Nephron progenitor cell (in vitro differentiated cells): Measurements from ENCODE around the gene RBBP5.

Source experiments
- DNase-seq: peaks from one replicate; pipeline ENCODE4 v3.0.0; 2021
- H3K27ac Mint-ChIP-seq: 2 replicates; pipeline ENCODE4 v1.8.0; 2021; ENCODE audit warnings: mild to moderate bottlenecking, moderate library complexity, mixed read lengths
- H3K27me3 Mint-ChIP-seq: 2 replicates; pipeline ENCODE4 v1.8.0; 2021; ENCODE audit warnings: mild to moderate bottlenecking, low read depth, mixed read lengths; ENCODE audit not compliant: poor library complexity
- H3K36me3 Mint-ChIP-seq: 2 replicates; pipeline ENCODE4 v1.8.0; 2021; ENCODE audit warnings: low read depth, mixed read lengths
- H3K4me1 Mint-ChIP-seq: 2 replicates; pipeline ENCODE4 v1.8.0; 2021; ENCODE audit warnings: mixed read lengths
- H3K4me3 Mint-ChIP-seq: 2 replicates; pipeline ENCODE4 v1.8.0; 2021; ENCODE audit warnings: mild to moderate bottlenecking, moderate library complexity, mixed read lengths
- H3K9me3 Mint-ChIP-seq: 2 replicates; pipeline ENCODE4 v1.8.0; 2021; ENCODE audit warnings: mild to moderate bottlenecking, moderate library complexity, mixed read lengths
- CTCF ChIP-seq: fragments of 200-600 bp; sonication (generic); IDR thresholded peaks from 2 replicates; pipeline ENCODE4 v1.5.0; 2021; ENCODE audit warnings: antibody characterized with exemption

RBBP5 gene

DNA sequence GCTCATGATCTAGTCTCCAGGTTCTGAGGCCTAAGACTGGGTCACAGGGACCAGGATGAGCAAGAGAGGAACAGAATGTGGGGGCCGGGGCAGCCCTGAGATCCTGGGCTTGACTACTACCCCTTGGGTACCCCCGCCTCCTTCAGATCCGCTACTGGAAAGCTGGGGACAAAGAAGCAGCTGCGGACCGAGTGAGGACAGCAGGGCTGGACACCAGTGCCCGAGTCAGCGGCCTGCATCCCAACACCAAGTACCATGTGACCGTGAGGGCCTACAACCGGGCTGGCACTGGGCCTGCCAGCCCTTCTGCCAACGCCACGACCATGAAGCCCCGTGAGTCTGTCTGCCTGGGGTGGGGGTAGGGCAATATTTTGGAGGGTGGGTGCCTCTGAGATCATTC is 50.0 kb downstream of the RBBP5 start:
- Mint-ChIP-seq H3K36me3 (no peaks in the 10 kb centered on the region), H3K27me3 (peaks cover 12% of the 10 kb centered on the region), H3K27ac (no peak overlapping the region), H3K4me3 (no peak overlapping the region), H3K4me1 (no peaks in the 10 kb centered on the region), H3K9me3 (no peaks in the 10 kb centered on the region)
- DNase-seq, result no peak
- no peak for TF ChIP-seq CTCF

DNA sequence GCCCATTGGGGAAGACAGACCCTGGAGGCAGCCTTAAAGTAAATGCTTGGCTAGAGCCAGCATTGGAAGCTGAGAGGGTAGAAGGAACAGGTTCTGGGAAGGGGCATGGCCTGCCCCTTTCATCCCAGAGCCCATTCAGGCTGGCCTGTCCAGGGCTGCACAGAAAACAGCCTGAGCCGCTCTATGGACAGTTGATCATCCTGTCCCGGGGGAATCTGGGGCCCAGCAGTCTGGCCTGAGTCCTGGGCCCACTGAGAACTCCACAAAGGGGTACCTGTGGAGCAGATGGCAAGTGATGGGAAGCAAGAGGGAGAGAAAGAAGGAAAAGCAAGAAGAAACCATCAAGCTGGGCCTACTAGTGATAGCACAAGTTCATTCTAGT is 50.8 kb downstream of the RBBP5 start:
- no peaks in the 10 kb centered on the region for H3K4me1 Mint-ChIP-seq
- no peaks in the 10 kb centered on the region for H3K36me3 Mint-ChIP-seq

GRCh38 chr1:205069371-205070125 is 52.2 kb downstream of the RBBP5 start:
- no peaks in the 10 kb centered on the region for H3K36me3 Mint-ChIP-seq
- no peak for TF ChIP-seq CTCF
- DNase-seq, result no peak
- no peaks in the 10 kb centered on the region for H3K9me3 Mint-ChIP-seq
- peaks cover under 1% of the 10 kb centered on the region for H3K4me1 Mint-ChIP-seq
- H3K4me3 Mint-ChIP-seq, result no peak overlapping the region
- H3K27me3 Mint-ChIP-seq, result peaks cover 14% of the 10 kb centered on the region
- no peak overlapping the region for H3K27ac Mint-ChIP-seq

More for the DNA sequence above, 50.8 kb downstream of the RBBP5 start:
- H3K9me3 Mint-ChIP-seq, result no peaks in the 10 kb centered on the region
- no peak overlapping the region for H3K27ac Mint-ChIP-seq
- no peak for DNase-seq
- TF ChIP-seq CTCF, result no peak
- no peak overlapping the region for H3K4me3 Mint-ChIP-seq
- H3K27me3 Mint-ChIP-seq, result peaks cover 11% of the 10 kb centered on the region

GRCh38 chr1:205068457-205069040 is 53.2 kb downstream of the RBBP5 start:
- H3K27ac Mint-ChIP-seq, result no peak overlapping the region
- peaks cover 8% of the 10 kb centered on the region for H3K27me3 Mint-ChIP-seq
- H3K36me3 Mint-ChIP-seq, result no peaks in the 10 kb centered on the region
- H3K9me3 Mint-ChIP-seq, result no peaks in the 10 kb centered on the region
- no peak overlapping the region for H3K4me3 Mint-ChIP-seq
- TF ChIP-seq CTCF, result no peak
- no peak for DNase-seq
- peaks cover 10% of the 10 kb centered on the region for H3K4me1 Mint-ChIP-seq

DNA sequence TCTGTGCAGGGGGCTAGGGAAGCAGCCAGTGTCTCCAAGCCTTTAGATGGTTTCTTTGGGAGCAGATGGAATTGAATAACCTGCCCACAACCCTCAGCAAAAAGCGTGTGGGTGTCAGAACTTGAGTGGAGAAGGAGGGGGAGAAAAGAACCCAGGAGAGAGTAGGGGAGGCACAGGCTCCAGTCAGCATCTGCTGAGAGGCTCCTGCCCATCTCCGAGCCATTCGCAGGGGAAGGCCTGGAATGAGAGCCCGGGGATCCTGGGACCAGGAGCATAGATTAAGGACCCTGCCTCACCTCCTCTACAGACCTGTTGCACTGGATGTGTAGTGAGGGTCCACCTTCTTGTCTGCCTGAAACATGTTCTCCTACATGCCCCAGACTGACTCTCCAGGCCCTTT is 53.8 kb downstream of the RBBP5 start:
- no peak for DNase-seq
- no peaks in the 10 kb centered on the region for H3K36me3 Mint-ChIP-seq
- peaks cover 8% of the 10 kb centered on the region for H3K27me3 Mint-ChIP-seq
- no peak overlapping the region for H3K27ac Mint-ChIP-seq
- no peaks in the 10 kb centered on the region for H3K9me3 Mint-ChIP-seq
- H3K4me1 Mint-ChIP-seq, result peaks cover 14% of the 10 kb centered on the region
- no peak overlapping the region for H3K4me3 Mint-ChIP-seq
- TF ChIP-seq CTCF, result no peak

DNA sequence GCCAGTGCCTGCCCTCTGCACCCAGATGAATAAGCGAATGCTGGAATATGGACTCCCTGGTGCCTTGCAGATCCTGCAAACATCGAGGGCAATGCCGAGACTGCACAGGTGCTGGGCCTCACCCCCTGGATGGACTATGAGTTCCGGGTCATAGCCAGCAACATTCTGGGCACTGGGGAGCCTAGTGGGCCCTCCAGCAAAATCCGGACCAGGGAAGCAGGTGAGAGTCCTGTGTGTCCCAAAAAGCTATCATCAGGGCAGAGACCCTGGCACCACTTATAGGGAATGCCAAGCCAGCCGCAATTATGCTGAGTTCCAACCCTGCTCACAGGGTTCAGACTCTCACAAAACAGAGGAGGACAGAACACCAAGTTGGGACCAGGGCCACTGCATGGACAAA is 54.7 kb downstream of the RBBP5 start:
- DNase-seq, result no peak
- Mint-ChIP-seq H3K27ac (no peak overlapping the region), H3K36me3 (no peaks in the 10 kb centered on the region), H3K9me3 (no peaks in the 10 kb centered on the region), H3K4me3 (no peak overlapping the region), H3K4me1 (peaks cover 17% of the 10 kb centered on the region), H3K27me3 (peaks cover 8% of the 10 kb centered on the region)
- no peak for TF ChIP-seq CTCF
